ENCODE measurements around the gene KIF26A. TPM values are rescaled to one million over a fixed set of nuclear protein-coding genes. Genes with fewer than 3 reads are reported as not detected.

The KIF26A gene
- total RNA-seq, 4 donors from 2014 or later: 2.1 to 6.1 (median 4.6) TPM

DNA sequence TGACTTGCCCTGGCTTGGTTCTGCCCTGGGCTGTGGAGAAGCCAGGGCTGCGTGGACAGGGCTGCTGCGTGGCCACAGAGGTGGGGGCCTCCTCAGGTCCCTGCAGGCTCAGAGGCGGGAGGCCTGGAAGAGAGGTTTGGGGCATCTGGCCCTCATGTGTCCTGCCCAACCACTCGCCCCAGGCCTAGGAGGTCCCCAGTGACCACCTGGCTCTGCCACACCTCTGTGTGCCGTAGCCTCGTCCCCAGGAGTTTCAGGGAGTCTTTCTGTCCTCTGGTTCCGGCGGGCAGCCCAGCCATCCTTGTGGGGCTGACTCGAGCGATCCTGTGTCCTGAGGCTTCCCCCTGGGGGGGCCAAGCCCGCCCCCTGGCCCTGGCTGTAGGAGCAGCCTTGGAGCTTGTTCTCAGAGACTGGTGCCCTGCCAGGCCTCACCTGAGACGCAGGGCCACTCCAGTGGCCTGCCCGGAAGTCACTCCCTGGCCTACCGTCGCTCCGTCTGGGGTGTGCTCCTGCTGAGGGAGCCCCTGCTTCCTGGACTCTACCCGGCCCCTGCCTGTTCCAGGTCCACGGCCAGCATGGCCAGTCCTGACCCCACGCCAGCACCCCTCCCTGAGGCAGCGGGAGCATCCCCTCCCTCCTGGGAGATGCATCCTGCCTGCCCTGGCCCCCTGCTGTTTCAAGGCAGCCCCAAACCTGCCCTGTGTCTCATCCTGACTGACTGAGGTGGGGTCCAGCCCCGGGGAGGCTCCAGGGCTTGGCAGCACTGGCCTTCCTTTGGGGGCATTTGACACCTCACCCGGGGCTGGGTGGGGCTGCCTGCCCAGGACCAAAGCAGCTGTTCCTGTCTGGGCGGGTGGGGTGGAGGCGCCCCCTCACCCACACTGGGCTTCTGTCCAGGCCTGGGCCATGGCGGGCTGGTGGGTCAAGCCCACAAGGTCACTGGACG lies 39.0 kb upstream of the KIF26A start:
- Histone ChIP-seq H3K4me1 (peaks cover 62% of the 10 kb centered on the region), H3K27me3 (peaks cover 20% of the 10 kb centered on the region), H3K9me3 (no peaks in the 10 kb centered on the region), H3K36me3 (no peaks in the 10 kb centered on the region), H3K4me3 (no peak overlapping the region), H3K27ac (peak overlapping the region; percentile 88)
- no peak for TF ChIP-seq POLR2AphosphoS5 (IDR thresholded peaks at IDR 0.05)
- TF ChIP-seq EP300 (IDR thresholded peaks at IDR 0.05): no peak
- no peak for TF ChIP-seq POLR2A (IDR thresholded peaks at IDR 0.05)
- TF ChIP-seq, protein P1, sequence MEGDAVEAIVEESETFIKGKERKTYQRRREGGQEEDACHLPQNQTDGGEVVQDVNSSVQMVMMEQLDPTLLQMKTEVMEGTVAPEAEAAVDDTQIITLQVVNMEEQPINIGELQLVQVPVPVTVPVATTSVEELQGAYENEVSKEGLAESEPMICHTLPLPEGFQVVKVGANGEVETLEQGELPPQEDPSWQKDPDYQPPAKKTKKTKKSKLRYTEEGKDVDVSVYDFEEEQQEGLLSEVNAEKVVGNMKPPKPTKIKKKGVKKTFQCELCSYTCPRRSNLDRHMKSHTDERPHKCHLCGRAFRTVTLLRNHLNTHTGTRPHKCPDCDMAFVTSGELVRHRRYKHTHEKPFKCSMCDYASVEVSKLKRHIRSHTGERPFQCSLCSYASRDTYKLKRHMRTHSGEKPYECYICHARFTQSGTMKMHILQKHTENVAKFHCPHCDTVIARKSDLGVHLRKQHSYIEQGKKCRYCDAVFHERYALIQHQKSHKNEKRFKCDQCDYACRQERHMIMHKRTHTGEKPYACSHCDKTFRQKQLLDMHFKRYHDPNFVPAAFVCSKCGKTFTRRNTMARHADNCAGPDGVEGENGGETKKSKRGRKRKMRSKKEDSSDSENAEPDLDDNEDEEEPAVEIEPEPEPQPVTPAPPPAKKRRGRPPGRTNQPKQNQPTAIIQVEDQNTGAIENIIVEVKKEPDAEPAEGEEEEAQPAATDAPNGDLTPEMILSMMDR (IDR thresholded peaks at IDR 0.05): no peak
- DNase-seq (ENCODE audit: low spot score in 2 of 2): peak in 1 of 2 donors; percentile 68
- WGBS: 53% methylated on average over 3 of the region's 26 CpGs

DNA sequence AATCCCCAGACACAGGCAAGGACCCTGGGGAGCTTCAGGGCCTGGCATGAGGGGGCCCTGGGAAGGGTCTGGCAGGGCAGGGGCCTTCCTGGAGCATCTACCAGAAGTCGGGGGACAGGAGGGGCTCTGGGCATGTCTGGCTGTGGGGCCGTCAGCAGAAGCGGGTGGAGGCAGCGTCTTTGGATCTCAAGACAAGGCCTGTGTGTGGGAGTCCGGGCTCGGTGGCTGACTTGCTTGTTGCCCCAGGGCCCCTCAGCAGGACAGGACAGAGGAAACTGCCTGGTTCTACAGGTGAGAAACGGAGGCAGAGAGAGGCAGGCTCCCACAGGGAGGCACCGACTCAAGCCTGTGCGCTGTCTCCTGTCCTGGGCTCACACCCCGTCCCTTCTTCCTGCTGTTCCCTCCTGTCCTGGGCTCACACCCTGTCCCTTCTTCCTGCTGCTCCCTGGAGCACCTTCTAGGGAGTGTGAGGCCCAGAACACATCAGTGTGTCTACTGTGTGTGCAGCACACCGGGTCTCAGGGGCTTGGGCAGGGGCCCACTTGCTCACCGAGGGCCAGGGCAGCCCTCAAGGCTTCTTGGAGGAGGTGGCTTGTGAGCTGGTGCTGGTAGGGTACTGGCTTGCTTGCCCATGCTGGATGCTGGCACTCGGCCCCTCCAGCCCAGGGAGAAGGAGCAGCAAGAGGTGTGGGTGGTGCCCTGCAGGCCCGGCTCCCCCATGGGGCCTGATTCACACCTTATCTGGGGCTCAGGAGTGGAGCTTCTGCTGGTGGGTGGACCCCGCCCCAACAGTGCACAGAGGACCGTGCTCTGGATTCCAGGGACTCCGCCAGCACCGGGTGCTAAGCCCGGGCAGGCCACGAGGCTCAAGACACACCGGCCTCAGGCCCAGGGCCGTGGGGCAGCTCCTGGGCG lies 38.0 kb upstream of the KIF26A start:
- Histone ChIP-seq H3K27me3 (peaks cover 9% of the 10 kb centered on the region), H3K27ac (peak overlapping the region; percentile 88), H3K4me1 (peaks cover 64% of the 10 kb centered on the region), H3K4me3 (no peak overlapping the region), H3K9me3 (no peaks in the 10 kb centered on the region), H3K36me3 (no peaks in the 10 kb centered on the region)
- 61% methylated on average over 8 of the region's 23 CpGs for WGBS
- peak in 1 of 2 donors; percentile 64 for DNase-seq (ENCODE audit: low spot score in 2 of 2)
- TF ChIP-seq, protein P1 (IDR thresholded peaks at IDR 0.05): no peak
- TF ChIP-seq EP300 (IDR thresholded peaks at IDR 0.05) (no peak), POLR2AphosphoS5 (IDR thresholded peaks at IDR 0.05) (no peak), POLR2A (IDR thresholded peaks at IDR 0.05) (no peak)

DNA sequence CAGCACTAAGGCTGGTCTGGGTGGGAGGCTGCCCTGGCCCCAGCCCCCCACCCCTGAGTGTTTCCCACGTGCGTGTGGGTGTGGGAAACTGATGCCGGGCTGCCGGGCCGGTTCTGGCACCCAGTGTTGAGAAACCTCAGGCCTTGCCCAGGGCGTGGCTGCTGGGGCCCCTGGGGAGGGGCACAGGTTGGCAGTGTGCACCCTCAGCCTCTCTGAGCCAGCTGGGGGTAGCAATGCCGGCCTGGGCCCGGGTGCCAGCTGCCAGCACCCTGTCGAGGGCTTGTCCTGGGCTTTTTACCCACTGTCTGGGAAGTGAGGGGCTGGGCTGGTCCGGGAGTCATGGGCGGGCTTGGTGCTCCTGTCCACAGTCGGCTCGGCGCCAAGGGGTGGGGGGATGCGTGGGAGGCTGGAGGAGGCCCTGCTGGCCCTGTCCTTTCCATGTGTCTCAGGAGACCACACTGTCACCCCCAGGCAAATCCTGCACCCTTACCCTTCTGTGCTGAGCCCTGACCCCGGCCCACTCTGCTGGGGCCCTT lies 37.2 kb upstream of the KIF26A start:
- DNase-seq (ENCODE audit: low spot score in 2 of 2): peak; percentile 68 to 77
- peaks cover 71% of the 10 kb centered on the region for H3K4me1 ChIP-seq
- H3K4me3 ChIP-seq: no peak overlapping the region
- WGBS: 45% methylated on average over 6 of the region's 16 CpGs
- no peak for TF ChIP-seq EP300 (IDR thresholded peaks at IDR 0.05)
- no peak for TF ChIP-seq POLR2A (IDR thresholded peaks at IDR 0.05)
- TF ChIP-seq, protein P1 (IDR thresholded peaks at IDR 0.05): no peak
- TF ChIP-seq POLR2AphosphoS5 (IDR thresholded peaks at IDR 0.05): no peak
- peaks cover 2% of the 10 kb centered on the region for H3K27me3 ChIP-seq
- H3K36me3 ChIP-seq: no peaks in the 10 kb centered on the region
- H3K27ac ChIP-seq: peak overlapping the region; percentile 88
- no peaks in the 10 kb centered on the region for H3K9me3 ChIP-seq

DNA sequence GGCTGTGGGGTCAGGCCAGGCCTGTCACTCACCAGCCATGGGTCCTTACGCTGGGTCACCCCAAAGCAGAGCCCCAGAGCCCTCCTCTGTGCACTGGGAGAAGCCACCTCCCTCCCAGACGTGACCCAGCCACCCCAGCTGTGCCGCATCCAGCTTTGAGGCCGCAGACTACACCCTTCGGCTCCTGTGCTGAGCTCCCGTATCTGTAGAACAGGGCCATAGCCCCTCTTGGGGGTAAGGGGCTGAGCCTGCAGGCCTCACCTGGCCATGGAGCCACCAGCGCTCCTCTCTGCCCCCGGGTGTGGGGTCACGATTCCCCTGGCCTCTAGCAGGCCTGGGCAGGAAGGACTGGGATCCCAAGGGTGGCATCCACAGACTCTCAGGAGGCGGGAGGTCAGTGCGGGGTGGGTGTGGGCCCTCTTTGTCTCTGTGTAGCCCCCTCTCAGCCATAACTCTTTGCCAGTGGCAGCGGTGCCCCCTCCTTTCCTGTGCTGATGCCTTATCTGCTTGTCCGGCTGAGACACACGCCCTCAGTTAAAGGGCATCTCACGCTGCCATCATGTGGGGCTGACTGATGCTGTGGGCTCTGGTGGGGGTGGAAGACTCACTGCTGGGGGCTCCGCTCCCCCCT lies 36.6 kb upstream of the KIF26A start:
- peak overlapping the region; percentile 88 for H3K27ac ChIP-seq
- 56% methylated on average over 9 of the region's 16 CpGs for WGBS
- no peak overlapping the region for H3K4me3 ChIP-seq
- DNase-seq (ENCODE audit: low spot score in 2 of 2): peak in 1 of 2 donors; percentile 59
- no peaks in the 10 kb centered on the region for H3K27me3 ChIP-seq
- no peaks in the 10 kb centered on the region for H3K36me3 ChIP-seq
- H3K4me1 ChIP-seq: peaks cover 76% of the 10 kb centered on the region
- TF ChIP-seq, protein P1 (IDR thresholded peaks at IDR 0.05): no peak
- TF ChIP-seq POLR2A (IDR thresholded peaks at IDR 0.05) (no peak), POLR2AphosphoS5 (IDR thresholded peaks at IDR 0.05) (no peak), EP300 (IDR thresholded peaks at IDR 0.05) (no peak)
- no peaks in the 10 kb centered on the region for H3K9me3 ChIP-seq
